GM19395 (cell line): ENCODE results near the gene GSS.

Experiments used
- ATAC-seq: cut with Tn5 transposase; IDR thresholded peaks from one replicate; pipeline ENCODE4 v1.9.1; 2021; ENCODE audit warnings: mild to moderate bottlenecking, moderate library complexity; ENCODE audit not compliant: unreplicated experiment

The GSS gene

DNA sequence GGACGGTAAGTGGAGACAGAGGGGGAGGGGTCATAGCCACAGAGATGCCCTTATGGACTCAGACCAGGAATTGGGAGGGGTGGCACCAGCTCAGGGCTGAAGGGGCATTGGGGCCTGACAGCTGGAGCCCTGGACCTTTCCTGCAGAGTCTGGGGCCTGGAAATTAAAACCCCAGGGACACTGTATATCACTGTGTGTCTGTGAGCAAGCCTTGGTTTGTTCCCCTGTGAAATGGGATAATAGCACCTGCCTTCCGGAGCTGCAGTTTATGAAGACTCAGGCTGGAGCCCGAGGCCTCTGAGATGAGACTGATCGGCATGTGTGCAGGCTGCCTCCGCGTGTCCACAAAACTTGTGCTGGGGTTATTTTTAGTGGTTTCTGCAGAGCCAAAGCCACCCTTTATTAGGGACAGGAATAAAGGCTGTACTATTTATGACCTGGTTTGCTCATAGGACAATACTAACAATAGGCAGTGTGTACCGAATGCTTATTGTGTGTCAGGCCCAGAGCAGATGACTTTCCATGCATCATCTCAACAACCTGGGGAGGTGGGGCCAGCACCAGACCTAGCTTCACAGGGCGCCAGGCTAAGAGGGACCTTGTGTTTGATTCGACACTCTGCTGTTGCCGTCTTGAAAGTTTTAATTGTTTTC lies 22.6 kb upstream of the GSS start:
- ATAC-seq, result no peak

DNA sequence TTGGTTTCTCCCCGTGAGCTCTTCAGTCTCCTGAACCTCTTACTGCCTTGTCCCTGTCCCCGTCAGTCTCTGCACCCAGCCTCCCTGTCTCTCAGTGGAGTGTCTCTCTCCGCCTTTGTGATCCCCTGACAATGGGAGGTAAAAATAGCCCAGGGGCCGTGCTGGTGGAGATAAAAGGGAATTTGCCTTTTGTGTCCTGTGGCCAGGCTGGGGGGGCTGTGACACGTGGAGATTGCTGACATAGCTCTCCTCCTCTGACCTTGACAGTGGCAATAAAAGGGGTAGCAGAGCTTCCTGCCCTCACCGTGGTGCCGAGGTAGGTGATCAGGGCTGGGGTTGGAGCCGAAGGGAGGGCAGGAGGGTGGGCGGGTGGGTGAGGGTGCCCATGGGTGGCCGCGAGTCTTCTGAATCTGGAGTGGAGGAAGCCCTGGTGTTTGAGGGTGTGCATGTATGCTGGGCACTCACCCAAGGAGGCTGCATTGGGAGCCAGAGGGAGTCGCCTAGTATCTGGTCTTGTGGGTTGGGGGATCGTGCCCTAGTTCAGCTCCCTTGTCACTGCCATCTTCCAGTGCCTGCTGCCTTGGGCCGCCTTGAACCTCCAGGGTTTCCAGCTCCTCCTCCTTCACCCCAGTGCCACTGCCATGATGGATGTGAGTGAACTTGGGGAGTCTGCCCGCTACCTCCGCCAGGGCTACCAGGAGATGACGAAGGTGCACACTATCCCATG lies 21.9 kb upstream of the GSS start:
- no peak for ATAC-seq

- ATAC-seq, result no peak
These were observed 20.7 kb upstream of the GSS start for GRCh38 chr20:34976286-34976685.

DNA sequence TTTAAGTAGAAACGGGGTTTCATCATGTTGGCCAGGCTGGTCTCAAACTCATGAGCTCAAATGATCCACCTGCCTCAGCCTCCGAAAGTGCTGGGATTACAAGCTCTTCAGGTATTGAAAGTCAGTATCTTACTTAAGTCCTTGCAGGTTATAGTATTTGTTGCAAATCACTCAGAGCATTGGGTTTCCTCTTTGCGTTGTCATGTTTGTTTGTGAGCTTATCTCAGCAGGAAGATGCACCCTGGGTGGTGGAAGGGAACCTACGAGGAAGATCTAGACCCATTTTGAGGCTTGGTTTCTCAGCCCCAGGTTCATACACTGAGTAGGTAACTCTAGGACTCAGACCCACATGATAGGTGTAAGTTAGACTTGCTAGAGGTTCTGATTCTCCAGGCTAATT lies 18.6 kb upstream of the GSS start:
- no peak for ATAC-seq

GRCh38 chr20:34971561-34972235 lies 16.1 kb upstream of the GSS start:
- no peak for ATAC-seq

GRCh38 chr20:34970846-34971560 lies 15.4 kb upstream of the GSS start:
- ATAC-seq, result no peak

- no peak for ATAC-seq
These were observed 14.7 kb upstream of the GSS start for GRCh38 chr20:34970193-34970840.

GRCh38 chr20:34968042-34968775 lies 12.6 kb upstream of the GSS start:
- ATAC-seq, result no peak

DNA sequence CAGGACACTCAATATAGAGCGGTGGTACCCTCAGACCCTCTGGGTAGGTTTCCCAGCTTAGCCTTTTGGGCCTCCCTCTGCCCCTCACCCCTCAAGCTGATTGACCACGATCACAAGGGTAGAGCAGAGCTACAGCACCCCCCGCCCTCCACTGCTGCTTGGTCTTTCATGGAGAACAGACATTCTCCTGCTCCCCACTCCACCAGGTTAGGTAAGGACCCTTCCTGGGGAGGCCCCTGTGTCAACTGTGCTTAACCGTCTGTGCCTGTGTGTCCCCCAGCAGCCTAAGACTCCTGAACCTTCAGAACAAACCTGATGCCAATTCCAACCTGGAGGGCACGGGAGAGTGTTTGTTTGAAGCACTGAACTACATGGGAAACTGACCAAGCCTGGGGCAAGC lies 11.8 kb upstream of the GSS start:
- ATAC-seq, result no peak

DNA sequence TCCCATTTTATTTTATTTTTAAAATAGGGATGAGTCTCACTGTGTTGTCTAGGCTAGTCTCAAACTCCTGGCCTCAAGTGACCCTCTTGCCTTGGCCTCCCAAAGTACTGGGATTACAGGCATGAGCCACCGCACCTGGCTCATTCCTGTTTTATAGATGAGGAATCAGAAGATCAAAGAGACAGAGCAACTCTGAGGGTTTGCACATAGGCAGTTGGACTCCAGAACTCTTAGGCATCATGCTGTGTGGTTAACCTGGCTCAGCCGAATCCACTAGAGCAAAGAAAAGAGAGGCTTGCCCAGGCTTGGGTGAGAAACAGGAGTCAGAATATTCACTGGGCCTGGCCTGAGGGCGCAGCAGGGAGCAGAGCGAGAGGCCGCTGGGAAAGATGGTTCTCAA lies 9.4 kb upstream of the GSS start:
- no peak for ATAC-seq

GRCh38 chr20:34964486-34964885 lies 8.9 kb upstream of the GSS start:
- ATAC-seq, result no peak

GRCh38 chr20:34956751-34957472 lies 1.3 kb upstream of the GSS start:
- no peak for ATAC-seq

GRCh38 chr20:34956041-34956458 lies 444 bp upstream of the GSS start:
- ATAC-seq, result peak; percentile 36

GRCh38 chr20:34954904-34955230 lies 739 bp downstream of the GSS start:
- no peak for ATAC-seq

DNA sequence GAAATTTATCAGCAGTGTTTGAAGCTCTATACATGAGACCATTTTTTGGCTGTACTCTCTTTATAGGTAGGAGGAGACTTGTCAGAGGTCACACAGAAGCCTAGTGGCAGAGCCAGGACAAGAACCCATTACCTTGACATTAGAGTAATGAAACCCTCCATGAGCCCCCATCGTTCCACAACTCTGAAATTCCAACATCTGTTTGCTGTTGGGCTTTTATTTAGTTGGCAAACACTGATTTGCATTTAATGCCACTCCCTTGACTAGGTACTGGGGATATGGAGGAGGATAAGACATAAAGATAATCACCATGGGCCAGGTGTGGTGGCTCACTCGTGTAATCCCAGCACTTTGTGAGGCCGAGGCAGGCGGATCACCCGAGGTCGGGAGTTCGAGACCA lies 1.6 kb downstream of the GSS start:
- no peak for ATAC-seq

- no peak for ATAC-seq
These were observed 2.9 kb downstream of the GSS start for GRCh38 chr20:34952671-34953070.

DNA sequence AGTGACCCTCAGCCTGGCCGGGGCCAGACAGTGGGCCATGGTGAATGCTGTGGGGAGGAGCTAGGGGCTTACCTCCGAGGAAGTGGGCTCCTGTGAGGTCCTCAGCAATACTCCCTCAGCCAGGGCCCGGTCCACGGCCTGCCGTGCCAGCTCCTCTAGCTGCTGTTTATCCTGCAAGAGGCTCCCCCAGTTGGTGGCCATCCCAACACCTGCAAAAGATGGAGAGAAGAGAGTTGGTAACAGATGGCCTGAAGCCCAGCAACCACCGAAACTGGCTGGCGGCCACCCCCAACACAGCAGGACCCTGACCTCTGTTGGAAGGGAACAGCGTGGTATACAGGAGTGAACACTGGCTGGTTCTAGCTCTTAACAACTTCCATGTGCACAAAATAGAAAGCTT lies 4.0 kb downstream of the GSS start:
- no peak for ATAC-seq

DNA sequence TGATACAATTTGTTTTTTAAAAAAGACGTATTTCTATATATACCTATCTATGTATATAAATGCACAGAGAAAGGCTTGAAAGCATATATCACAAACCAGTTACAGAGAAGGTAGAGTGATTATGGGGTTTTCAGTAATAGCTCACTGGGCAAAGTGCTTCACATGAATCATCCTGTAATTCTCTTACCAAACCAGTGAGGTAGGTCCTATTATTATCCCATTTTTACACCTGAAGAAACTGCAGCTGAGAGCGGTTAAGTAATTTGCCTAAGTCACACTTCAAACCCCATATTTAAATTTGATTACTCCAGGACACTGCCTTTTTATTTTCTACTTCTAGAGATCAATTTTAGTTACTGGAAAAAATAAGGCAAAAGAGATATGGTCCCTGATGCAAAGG lies 4.4 kb downstream of the GSS start:
- no peak for ATAC-seq

- ATAC-seq, result no peak
These were observed 6.5 kb downstream of the GSS start for GRCh38 chr20:34949120-34949519.

DNA sequence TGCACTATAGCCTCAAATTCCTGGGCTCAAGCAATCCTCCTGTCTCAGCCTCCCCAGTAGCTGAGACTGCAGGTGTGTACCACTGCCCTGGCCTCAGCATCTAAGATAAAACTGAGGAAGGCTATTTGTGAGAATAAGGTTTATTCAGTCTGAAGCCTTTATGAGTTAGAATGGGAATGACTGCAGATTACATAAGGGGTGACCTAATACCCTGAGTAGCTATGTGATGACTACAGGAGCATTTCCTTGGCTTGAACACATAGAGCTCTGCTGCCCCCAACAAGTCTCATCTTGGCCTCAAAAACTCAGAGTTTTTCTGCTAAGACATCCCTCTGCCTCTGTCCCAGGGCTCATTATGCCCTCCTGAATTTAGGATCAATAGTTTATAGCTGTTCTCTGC lies 7.6 kb downstream of the GSS start:
- no peak for ATAC-seq
